Stimulated activated CD4-positive, alpha-beta T cell treated with anti-CD3 and anti-CD28 coated beads, TNF-alpha, amount 100 ng/mL, for 24 hours (primary cell): Measurements from ENCODE around the gene DNAJB4.
"Not testable (repeated sequence)": the region's sequence is repeated elsewhere in the genome, so short reads cannot be mapped to it uniquely, and the experiment has no call there.

Source experiments
- DNase-seq, 3 experiments: peaks; one replicate each; pipeline ENCODE4 v3.0.0-alpha.2; 2020; ENCODE audit warnings: low read depth in 3 of 3

The DNAJB4 gene

GRCh38 chr1:77990629-77991204 lies 14.0 kb upstream of the DNAJB4 start:
- no peak for DNase-seq

- DNase-seq: no peak
Observed at GRCh38 chr1:77991638-77992037, 13.1 kb upstream of the DNAJB4 start.

GRCh38 chr1:77994117-77994705 lies 10.5 kb upstream of the DNAJB4 start:
- DNase-seq: no peak

DNA sequence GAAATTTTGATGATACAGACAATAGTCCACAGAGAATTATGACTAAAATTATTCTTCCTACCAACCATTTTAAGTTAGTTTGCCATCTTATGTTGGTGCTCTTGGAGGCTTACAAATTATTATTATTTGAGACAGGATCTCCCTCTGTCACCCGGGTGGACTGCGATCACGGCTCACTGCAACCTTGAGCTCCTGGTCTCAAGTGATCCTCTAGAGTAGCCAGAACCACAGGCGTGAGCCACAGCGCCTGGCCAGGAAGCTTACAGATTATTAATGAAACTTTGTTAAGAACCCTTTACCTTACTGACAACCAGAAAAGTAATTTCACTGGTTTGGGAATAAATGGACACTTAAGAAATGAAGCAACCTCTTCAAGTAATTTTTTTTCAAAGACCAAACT lies 8.0 kb upstream of the DNAJB4 start:
- no peak for DNase-seq

GRCh38 chr1:78000536-78000935 lies 4.2 kb upstream of the DNAJB4 start:
- DNase-seq: not testable (repeated sequence)

DNA sequence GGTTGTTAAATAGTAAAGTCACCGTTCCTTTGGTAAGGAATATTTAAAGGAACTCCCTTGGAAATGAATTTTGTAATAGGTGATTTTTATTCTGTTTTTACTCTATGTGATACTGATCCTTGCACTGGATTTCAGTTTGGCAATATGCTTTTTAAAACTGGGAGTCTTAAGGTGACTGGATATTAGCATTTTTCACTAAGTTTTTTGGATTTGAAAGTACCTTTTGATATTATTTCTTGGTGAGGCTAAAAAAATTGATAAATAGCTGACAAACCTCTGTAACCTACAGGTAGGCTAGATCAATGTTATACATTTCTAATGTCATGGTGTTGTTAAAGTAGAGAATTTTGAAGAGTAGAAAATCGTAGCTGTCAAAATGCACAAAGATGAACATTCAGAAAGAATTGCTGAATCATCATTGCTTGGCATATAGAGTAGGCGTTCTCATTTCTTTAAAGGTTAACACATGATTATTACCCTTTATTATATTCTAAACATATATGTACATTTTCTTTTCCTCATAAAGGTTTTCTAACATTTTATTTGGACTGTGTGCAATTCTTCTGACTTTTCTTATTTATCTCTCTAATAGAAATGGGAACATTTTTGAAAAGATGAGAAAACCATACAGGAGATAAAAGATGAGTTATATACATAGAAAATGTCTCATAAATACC lies 1.5 kb upstream of the DNAJB4 start:
- DNase-seq: no peak

DNA sequence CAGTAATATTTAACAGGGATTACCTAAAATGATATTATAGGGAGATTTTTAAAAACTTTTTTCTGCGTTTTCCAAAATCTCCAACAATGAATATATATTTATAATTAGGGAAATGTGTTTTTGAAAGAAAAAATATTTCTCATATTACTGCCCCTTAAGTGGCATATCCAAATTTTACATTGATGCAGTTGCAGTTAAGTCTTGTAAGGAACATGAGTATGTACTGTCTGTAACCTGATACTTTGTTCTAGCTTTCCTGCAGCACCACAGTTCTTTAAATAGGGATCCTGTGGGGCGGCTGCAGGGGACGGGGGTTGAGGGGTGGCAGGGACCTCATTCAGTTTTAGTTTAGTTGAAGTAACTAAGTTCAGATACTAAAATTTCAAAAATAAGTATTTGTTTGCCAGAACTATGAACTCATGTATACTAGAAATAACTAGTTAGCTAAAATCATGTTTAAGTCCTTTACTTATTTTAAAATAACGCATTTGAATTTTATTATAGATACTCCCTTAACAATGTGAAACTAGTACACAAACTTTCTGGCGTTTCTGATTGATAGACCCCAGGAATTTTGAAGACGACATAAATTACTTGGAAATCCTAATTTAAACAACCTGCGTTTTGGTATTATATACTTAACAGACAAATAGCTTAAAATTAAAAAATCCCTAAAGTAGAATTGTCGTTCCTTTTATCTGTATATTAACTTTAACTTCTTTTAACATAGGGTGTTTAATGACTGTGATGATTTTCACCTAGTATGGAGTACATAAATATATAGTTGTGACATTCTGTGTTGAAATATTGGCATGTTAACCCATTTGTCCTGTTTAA lies 639 bp upstream of the DNAJB4 start:
- DNase-seq: peak in 2 of 3 experiments; percentile 31 to 34

DNA sequence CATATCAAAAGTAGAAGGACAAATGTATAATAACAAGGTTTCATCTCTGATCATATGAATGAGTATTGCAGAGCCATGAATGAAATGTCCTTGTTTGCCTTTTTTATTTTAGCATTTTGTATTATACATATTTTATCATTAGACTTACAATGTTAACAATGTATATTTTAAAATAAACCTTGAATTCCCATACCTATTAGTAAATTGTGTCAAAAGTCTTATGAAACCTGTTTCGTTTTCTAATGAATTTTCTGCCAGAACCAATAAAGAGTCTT lies 646 bp downstream of the DNAJB4 start:
- no peak for DNase-seq

- DNase-seq: no peak
Observed at GRCh38 chr1:78005755-78006154, 1.0 kb downstream of the DNAJB4 start.

DNA sequence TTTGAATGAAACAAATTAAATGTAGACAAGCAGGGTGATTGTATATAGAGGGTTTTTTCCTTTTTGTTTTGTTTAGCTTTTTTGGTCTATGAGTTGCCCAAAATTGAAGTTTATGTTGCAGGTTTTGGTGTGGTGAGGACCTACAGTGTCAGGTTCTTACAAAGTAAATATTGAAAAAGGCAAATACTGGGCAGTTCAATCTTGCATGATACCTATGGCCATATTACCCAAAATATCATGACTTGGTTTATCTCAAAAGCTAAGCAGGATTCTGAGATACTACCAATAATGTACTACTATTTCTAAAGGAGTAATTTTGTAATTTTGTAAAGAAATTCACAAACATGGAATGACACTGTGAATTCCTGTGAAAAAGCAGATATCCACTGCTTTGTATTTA lies 1.8 kb downstream of the DNAJB4 start:
- no peak for DNase-seq

DNA sequence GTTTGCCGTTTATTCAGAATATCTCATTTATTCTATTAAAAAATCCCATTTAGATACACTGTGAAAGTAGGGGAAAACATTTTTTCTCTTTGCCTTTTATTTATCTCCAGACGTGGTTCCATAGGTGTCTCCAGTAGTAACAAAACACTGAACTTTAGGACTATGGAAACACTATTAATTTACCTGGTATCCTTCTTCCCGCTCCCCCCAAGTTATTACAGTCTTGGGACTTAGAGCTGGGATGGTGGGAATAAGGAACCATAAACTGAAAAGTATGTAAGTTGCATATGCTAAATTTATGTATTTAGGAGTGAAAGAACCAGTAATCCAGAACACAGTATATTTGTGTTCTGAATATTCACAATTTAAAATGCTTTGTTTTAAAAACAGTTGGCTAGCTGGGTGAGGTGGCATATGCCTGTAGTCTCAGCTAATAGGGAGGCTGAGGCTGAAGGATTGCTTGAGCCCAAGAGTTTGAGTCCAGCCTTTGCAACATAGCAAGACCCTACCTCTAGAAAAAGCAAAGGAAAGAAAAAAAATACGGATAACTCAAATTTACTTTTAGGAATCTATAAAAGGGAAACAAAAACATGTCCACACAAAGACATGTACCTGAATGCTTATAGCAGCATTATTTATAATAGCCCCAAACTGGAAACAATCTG lies 3.1 kb downstream of the DNAJB4 start:
- DNase-seq: no peak

DNA sequence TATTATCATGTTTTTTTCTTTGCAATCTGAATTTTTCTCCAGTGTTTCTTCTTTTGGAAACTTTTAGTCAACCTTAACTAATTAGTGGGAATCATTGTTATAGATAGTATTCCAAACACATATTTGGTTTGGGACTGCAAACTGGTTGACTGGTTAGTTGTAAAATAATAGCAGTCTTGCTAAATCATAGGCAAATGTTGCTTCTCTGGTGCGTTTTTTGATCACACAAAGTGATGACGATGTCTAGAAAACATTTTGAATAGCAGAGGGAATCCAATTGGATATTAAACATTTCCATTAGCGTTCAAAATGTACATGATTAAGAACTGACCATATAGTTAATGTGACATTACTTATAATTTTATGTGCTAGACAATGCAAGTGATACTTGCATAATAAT lies 4.5 kb downstream of the DNAJB4 start:
- DNase-seq: no peak

DNA sequence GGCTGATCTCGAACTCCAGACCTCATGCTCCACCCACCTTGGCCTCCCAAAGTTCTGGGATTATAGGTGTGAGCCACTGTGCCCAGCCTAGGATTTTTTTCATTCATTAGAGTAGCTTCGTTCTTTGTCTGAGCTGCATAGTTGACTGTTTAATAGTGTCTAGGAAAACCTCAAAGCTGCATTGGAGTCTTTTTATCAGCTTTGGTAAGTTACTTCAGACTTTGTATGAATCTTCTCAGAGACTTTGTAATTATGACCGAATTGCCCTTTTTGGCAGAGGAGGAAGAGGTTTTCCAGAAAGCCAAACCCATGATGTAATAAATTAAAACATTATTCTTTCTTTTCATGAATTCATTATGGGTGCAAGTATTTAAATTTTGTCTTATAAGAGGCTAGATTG lies 5.1 kb downstream of the DNAJB4 start:
- DNase-seq: no peak

DNA sequence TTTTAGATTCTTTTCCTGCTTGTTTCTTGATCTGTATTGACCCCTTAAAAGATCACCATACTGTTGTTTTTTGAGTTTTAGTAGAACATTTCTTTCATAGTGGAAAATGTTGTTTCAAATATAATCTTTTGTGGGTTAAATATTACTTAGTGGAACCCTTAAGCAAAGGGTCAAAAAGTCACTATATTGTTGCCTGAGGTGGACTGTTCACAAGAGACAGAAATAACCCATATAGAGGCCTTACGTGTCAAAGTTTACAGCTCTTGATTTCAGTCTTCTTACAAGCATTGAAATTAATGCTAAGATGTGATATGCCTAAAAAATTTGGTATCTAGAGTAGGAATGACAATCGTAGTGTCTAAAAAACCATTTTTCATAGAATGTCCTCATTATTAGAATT lies 6.3 kb downstream of the DNAJB4 start:
- DNase-seq: no peak

DNA sequence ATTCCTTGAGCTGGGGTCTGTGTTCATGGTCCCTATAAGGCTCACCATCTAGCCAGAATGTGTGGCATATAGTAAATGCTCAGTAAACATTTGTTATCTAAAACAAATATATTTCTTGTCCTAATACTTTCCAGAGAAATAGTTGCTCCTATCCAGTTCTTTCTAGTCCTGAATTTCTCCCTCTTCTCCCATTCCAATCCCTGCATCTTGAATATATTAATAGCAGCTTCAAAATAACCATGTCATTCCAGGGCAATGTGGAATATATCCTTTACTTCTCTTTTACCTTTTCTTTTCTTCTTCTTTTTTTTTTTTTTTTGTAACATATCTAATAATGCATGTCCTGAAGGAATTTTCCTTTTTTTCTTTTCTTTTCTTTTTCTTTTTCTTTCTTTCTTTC lies 10.4 kb downstream of the DNAJB4 start:
- DNase-seq: no peak

DNA sequence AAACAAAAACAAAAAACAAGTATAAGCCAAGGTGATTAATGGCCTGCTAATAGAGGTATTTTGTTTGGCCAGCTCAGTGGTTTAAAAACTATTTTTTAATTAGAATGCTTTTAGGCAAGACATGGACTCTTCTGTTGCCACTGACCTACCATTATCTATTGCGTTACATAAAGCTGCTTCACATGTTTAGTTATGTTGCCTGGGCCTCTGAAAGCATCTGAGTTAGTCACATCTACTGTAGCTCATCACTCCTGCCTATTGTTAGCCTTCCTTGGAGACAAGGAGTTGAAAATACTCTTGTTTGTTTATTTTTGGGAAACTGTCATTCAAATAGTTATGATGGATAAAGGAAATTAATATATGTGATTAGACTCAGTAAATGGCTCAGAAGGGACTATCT lies 14.3 kb downstream of the DNAJB4 start:
- DNase-seq: no peak

DNA sequence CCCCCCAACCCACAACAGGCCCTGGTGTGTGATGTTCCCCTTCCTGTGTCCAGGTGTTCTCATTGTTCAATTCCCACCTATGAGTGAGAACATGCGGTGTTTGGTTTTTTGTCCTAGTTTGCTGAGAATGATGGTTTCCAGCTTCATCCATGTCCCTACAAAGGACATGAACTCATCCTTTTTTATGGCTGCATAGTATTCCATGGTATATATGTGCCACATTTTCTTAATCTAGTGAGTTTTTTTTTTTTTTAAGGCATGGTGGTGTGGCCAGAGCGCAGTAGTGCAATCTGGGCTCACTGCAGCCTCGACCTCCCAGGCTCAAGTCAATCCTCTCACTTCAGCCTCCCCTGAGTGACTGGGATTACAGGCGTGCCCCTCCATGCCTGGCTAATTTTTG lies 16.4 kb downstream of the DNAJB4 start:
- not testable (repeated sequence) for DNase-seq

- DNase-seq: no peak
Observed at GRCh38 chr1:78029793-78030192, 25.1 kb downstream of the DNAJB4 start.

GRCh38 chr1:78032996-78033796 lies 28.5 kb downstream of the DNAJB4 start:
- DNase-seq: no peak

- no peak for DNase-seq
Observed at GRCh38 chr1:78033797-78034172, 29.0 kb downstream of the DNAJB4 start.

- DNase-seq: no peak
Observed at GRCh38 chr1:78035121-78035520, 30.4 kb downstream of the DNAJB4 start.

DNA sequence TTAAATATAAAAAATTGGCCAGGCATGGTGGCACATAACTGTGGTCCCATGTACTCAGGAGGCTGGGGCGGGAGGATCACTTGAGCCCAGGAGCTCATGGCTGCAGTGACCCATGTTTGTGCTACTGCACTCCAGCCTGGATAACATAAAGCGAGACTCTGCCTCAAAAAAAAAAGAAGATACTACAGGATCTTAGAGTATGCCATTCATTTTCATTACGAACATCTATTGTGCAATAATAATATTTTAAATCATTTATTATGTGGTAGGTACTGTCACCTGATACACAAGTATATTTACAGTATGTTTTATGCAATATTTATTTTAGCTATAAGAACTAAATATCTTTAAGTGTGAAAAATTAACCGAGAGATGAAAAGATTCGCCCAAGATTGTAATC lies 31.7 kb downstream of the DNAJB4 start:
- no peak for DNase-seq
